Colonic mucosa (tissue), 4 donors: ENCODE measurements around the gene SEMA6D. TPM values are rescaled to one million over a fixed set of nuclear protein-coding genes. Genes with fewer than 3 reads are reported as not detected.

Experiments used
- DNase-seq: peaks from one replicate; pipeline ENCODE4 v3.0.0-alpha.2; 2020
- H3K27ac ChIP-seq: fragments of 200-600 bp; one replicate; pipeline ENCODE4 v1.8.0; 2021
- H3K27me3 ChIP-seq: fragments of 200-600 bp; one replicate; pipeline ENCODE4 v1.8.0; 2021
- H3K36me3 ChIP-seq: fragments of 200-600 bp; one replicate; pipeline ENCODE4 v1.8.0; 2021
- H3K4me1 ChIP-seq: fragments of 200-600 bp; one replicate; pipeline ENCODE4 v1.8.0; 2021; ENCODE audit warnings: mild to moderate bottlenecking
- H3K4me3 ChIP-seq: fragments of 200-600 bp; one replicate; pipeline ENCODE4 v1.8.0; 2021
- H3K9ac ChIP-seq, 2 donors: one replicate each; pipeline ENCODE4 v1.7.0; 2013; ENCODE audit warnings: control low read depth in 2 of 2, low read depth in 2 of 2, low read length in 2 of 2
- H3K9me3 ChIP-seq: fragments of 200-600 bp; one replicate; pipeline ENCODE4 v1.8.0; 2021
- CTCF ChIP-seq: fragments of 200-600 bp; IDR thresholded peaks from one replicate; pipeline ENCODE4 v1.8.0; 2022; ENCODE audit warnings: antibody characterized with exemption, mild to moderate bottlenecking
- intact Hi-C: fragments of 100-400 bp; cut with DNase I; formaldehyde crosslinking; loops from one replicate; pipeline ENCODE4 v1.14.1; 2022
- total RNA-seq, 2 donors: library from RNA; stranded (reverse); fragmentation: NEBNext Ultra II Directional in 1 of 2; extraction: Animal tissue kit (Norgen Biotek cat#: 25700) in 1 of 2; gene quantifications; one replicate each; pipeline ENCODE4 v1.2.1, GENCODE V29; 2021
- donor health status: healthy.
- donor health status: DM: no; HTN: no; CAD: no.
- donor health status: DM: no; HTN: no; CAD: no.

The SEMA6D gene
- total RNA-seq, 2 donors from 2014 or later, result 26.4 to 34.7 TPM

GRCh38 chr15:47768735-47769134 is 51.4 kb downstream of the SEMA6D start:
- no peak overlapping the region for H3K4me3 ChIP-seq
- peaks cover 8% of the 10 kb centered on the region for H3K36me3 ChIP-seq
- no peak for DNase-seq
- no peak overlapping the region for H3K27ac ChIP-seq
- TF ChIP-seq CTCF, result no peak
- no peaks in the 10 kb centered on the region for H3K9me3 ChIP-seq
- no peaks in the 10 kb centered on the region for H3K27me3 ChIP-seq
- intact Hi-C loops, result no loop called here
- H3K4me1 ChIP-seq, result no peaks in the 10 kb centered on the region
- H3K9ac ChIP-seq, result no peak overlapping the region

GRCh38 chr15:47769166-47769565 is 51.9 kb downstream of the SEMA6D start:
- DNase-seq, result no peak
- no peak overlapping the region for H3K4me3 ChIP-seq
- H3K36me3 ChIP-seq, result peaks cover 8% of the 10 kb centered on the region
- H3K4me1 ChIP-seq, result no peaks in the 10 kb centered on the region
- H3K9me3 ChIP-seq, result no peaks in the 10 kb centered on the region
- intact Hi-C loops, result no loop called here
- H3K9ac ChIP-seq, result no peak overlapping the region
- no peak overlapping the region for H3K27ac ChIP-seq
- TF ChIP-seq CTCF, result no peak
- no peaks in the 10 kb centered on the region for H3K27me3 ChIP-seq

- Histone ChIP-seq H3K27ac (no peak overlapping the region), H3K9me3 (no peaks in the 10 kb centered on the region), H3K9ac (no peak overlapping the region), H3K27me3 (no peaks in the 10 kb centered on the region), H3K4me1 (no peaks in the 10 kb centered on the region), H3K4me3 (no peak overlapping the region), H3K36me3 (peaks cover 8% of the 10 kb centered on the region)
- no peak for TF ChIP-seq CTCF
- intact Hi-C loops, result no loop called here
- DNase-seq, result no peak
Observed at GRCh38 chr15:47773143-47773542, 55.8 kb downstream of the SEMA6D start.

DNA sequence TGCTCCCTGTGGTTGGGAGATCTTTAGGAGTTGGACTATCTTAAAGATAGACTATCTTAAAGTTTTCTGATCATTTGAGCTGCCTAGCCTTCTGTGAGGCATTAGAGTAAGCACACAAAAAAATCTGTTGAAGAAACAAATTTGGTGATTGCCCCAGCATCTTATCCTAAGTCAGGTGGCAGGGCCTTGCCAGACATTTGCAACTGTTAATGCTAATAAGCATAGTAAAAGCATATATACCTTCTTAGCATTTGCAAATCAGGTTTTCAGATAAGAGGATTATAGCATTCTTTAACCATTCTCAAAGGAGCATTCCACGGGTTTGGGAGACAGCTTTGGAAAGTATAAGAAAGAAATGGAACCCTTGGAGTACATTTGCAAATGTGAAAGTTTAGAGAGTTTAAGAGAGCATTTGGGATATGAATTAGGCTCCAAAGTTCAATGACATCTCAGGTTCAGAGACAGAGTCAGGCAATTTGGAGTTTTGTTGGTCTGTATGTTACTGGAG is 61.0 kb downstream of the SEMA6D start:
- TF ChIP-seq CTCF, result no peak
- H3K4me3 ChIP-seq, result no peak overlapping the region
- no peaks in the 10 kb centered on the region for H3K36me3 ChIP-seq
- DNase-seq, result no peak
- no peak overlapping the region for H3K9ac ChIP-seq
- H3K27me3 ChIP-seq, result no peaks in the 10 kb centered on the region
- H3K4me1 ChIP-seq, result no peaks in the 10 kb centered on the region
- intact Hi-C loops, result no loop called here
- H3K27ac ChIP-seq, result no peak overlapping the region
- no peaks in the 10 kb centered on the region for H3K9me3 ChIP-seq

GRCh38 chr15:47780971-47781370 is 63.7 kb downstream of the SEMA6D start:
- no peaks in the 10 kb centered on the region for H3K9me3 ChIP-seq
- H3K27ac ChIP-seq, result no peak overlapping the region
- DNase-seq, result no peak

More at GRCh38 chr15:47780971-47781370, 63.7 kb downstream of the SEMA6D start:
- intact Hi-C loops, result no loop called here
- no peak overlapping the region for H3K4me3 ChIP-seq
- no peak for TF ChIP-seq CTCF
- H3K36me3 ChIP-seq, result no peaks in the 10 kb centered on the region
- H3K9ac ChIP-seq, result no peak overlapping the region
- no peaks in the 10 kb centered on the region for H3K27me3 ChIP-seq
- H3K4me1 ChIP-seq, result no peaks in the 10 kb centered on the region
